HCT116 (cell line): ENCODE measurements around the gene PML. TPM values are rescaled to one million over a fixed set of nuclear protein-coding genes. Genes with fewer than 3 reads are reported as not detected.

Source experiments
- ATAC-seq: fragments of 200-7000 bp; cut with Tn5 transposase; 2 replicates; pipeline ENCODE4 v1.9.1; 2020; ENCODE audit warnings: mild to moderate bottlenecking, moderate library complexity
- BruUV-seq: library from RNA; stranded (reverse); fragments of 400-500 nt; replicated peaks from 2 replicates; lab custom pipeline; 2021; lab: Mats Ljungman, UMichigan
- CTCF ChIA-PET: fragments of 300-600 bp; sonication (Branson Sonifier 250); formaldehyde crosslinking; loops from one replicate; lab custom pipeline; 2021; ENCODE audit warnings: antibody characterized with exemption; lab: Charles Lee
- POLR2A ChIA-PET: fragments of 300-600, 350-600 bp; sonication (Branson Sonifier 250); formaldehyde crosslinking; loops from one replicate; lab custom pipeline; 2021; ENCODE audit warnings: antibody characterized with exemption; lab: Charles Lee
- RAD21 ChIA-PET, 2 experiments: fragments of 300-600 bp; sonication (Branson Sonifier 250); formaldehyde crosslinking; loops; one replicate each; lab custom pipeline; 2023; ENCODE audit warnings: low total read pairs in 2 of 2; ENCODE audit not compliant: uncharacterized antibody in 2 of 2, unreplicated experiment in 2 of 2, low non-redundant PET in 1 of 2; lab: Charles Lee
- DNase-seq: peaks from one replicate; pipeline ENCODE4 v3.0.0-alpha.2; 2010; ENCODE audit warnings: low read depth, low spot score
- H2AFZ ChIP-seq: fragments of 200-600 bp; shearing (Covaris generic), sonication (generic); 2 replicates; pipeline ENCODE4 v1.6.1; 2017; ENCODE audit warnings: low read depth, mixed run types, mixed read lengths, antibody characterized with exemption, low read length; ENCODE audit not compliant: poor library complexity, severe bottlenecking
- H3K27ac ChIP-seq: 2 replicates; pipeline ENCODE4 v1.5.1; 2012; ENCODE audit warnings: low read depth, low read length
- H3K27me3 ChIP-seq: fragments of 200-600 bp; sonication (generic); 2 replicates; pipeline ENCODE4 v1.6.1; 2016; ENCODE audit warnings: mixed run types, low read length, mixed read lengths; ENCODE audit not compliant: insufficient read depth
- H3K36me3 ChIP-seq, 2 experiments: fragments of 200-500 bp in 1 of 2; fragments of 200-600 bp in 1 of 2; sonication (Bioruptor generic) in 1 of 2; sonication (generic) in 1 of 2; 2 replicates each; pipeline versions ENCODE4 v1.5.1 to v1.6.1; 2014 to 2016; ENCODE audit warnings: low read length in 2 of 2, inconsistent platforms in 1 of 2, mixed read lengths in 1 of 2, mixed run types in 1 of 2; ENCODE audit not compliant: insufficient read depth in 2 of 2, control insufficient read depth in 1 of 2
- H3K4me1 ChIP-seq, 2 experiments: fragments of 200-600 bp in 1 of 2; sonication (generic) in 1 of 2; 2 replicates each; pipeline versions ENCODE4 v1.5.1 to v1.6.1; 2012 to 2017; ENCODE audit warnings: low read length in 2 of 2, inconsistent platforms in 1 of 2, mild to moderate bottlenecking in 1 of 2, mixed read lengths in 1 of 2, mixed run types in 1 of 2, moderate library complexity in 1 of 2; ENCODE audit not compliant: insufficient read depth in 2 of 2, control insufficient read depth in 1 of 2
- H3K4me2 ChIP-seq: fragments of 200-600 bp; sonication (generic); 2 replicates; pipeline ENCODE4 v1.6.1; 2017; ENCODE audit warnings: mixed run types, low read length, mixed read lengths
- H3K4me3 ChIP-seq, 2 experiments: fragments of 200-600 bp in 1 of 2; sonication (generic) in 1 of 2; replicated peaks in 1 of 2; 2 replicates each; pipeline ENCODE4 v1.5.1; 2011 to 2016; ENCODE audit warnings: low read length in 2 of 2, control low read depth in 1 of 2, low read depth in 1 of 2, mild to moderate bottlenecking in 1 of 2, mixed read lengths in 1 of 2, mixed run types in 1 of 2
- H3K79me2 ChIP-seq: fragments of 200-600 bp; sonication (generic); 2 replicates; pipeline ENCODE4 v1.6.1; 2017; ENCODE audit warnings: mild to moderate bottlenecking, mixed run types, low read length, moderate library complexity, mixed read lengths; ENCODE audit not compliant: insufficient read depth
- H3K9ac ChIP-seq: fragments of 200-600 bp; sonication (generic); 2 replicates; pipeline ENCODE4 v1.6.1; 2016; ENCODE audit warnings: low read length, mixed read lengths
- H3K9me2 ChIP-seq: fragments of 200-600 bp; sonication (generic), shearing (Covaris generic); 2 replicates; pipeline ENCODE4 v1.6.1; 2017; ENCODE audit warnings: mixed run types, mild to moderate bottlenecking, moderate library complexity; ENCODE audit not compliant: insufficient read depth
- H3K9me3 ChIP-seq, 2 experiments: fragments of 200-500 bp in 1 of 2; fragments of 200-600 bp in 1 of 2; sonication (Bioruptor generic) in 1 of 2; sonication (generic) in 1 of 2; 2 replicates each; pipeline ENCODE4 v1.6.1; 2014 to 2017; ENCODE audit warnings: low read length in 2 of 2, mixed read lengths in 2 of 2, inconsistent platforms in 1 of 2, low read depth in 1 of 2, mild to moderate bottlenecking in 1 of 2, mixed run types in 1 of 2, moderate library complexity in 1 of 2; ENCODE audit not compliant: control insufficient read depth in 1 of 2, insufficient read depth in 1 of 2
- H4K20me1 ChIP-seq: fragments of 200-600 bp; sonication (generic), shearing (Covaris generic); 2 replicates; pipeline ENCODE4 v1.6.1; 2017; ENCODE audit warnings: mixed run types, mild to moderate bottlenecking, moderate library complexity; ENCODE audit not compliant: insufficient read depth
- CBX3 ChIP-seq: IDR thresholded peaks from 2 replicates; pipeline ENCODE4 v1.6.1; 2012; ENCODE audit warnings: low read depth
- ELF1 ChIP-seq: IDR thresholded peaks from 2 replicates; pipeline ENCODE4 v1.6.1; 2012; ENCODE audit warnings: low read depth, borderline replicate concordance
- EZH2 ChIP-seq: fragments of 200-600 bp; sonication (generic); IDR thresholded peaks from 2 replicates; pipeline ENCODE4 v1.6.1; 2017; ENCODE audit warnings: antibody characterized with exemption, mixed run types
- EZH2phosphoT487 ChIP-seq: fragments of 200-600 bp; IDR thresholded peaks from 2 replicates; pipeline ENCODE4 v1.6.1; 2018; ENCODE audit warnings: antibody characterized with exemption, borderline replicate concordance
- FOSL1 ChIP-seq: IDR thresholded peaks from 2 replicates; pipeline ENCODE4 v1.6.1; 2012; ENCODE audit warnings: low read depth
- JUND ChIP-seq: IDR thresholded peaks from 2 replicates; pipeline ENCODE4 v1.6.1; 2012
- POLR2AphosphoS5 ChIP-seq: IDR thresholded peaks from 2 replicates; pipeline ENCODE4 v1.6.1; 2011; ENCODE audit warnings: mild to moderate bottlenecking, low read depth, low read length, moderate library complexity
- RAD21 ChIP-seq: IDR thresholded peaks from 2 replicates; pipeline ENCODE4 v1.6.1; 2012; ENCODE audit warnings: low read depth, mild to moderate bottlenecking
- TCF7L2 ChIP-seq: IDR thresholded peaks from 2 replicates; pipeline ENCODE4 v1.7.0; 2011; ENCODE audit warnings: borderline replicate concordance, inconsistent platforms; ENCODE audit not compliant: insufficient read depth, insufficient read length; ENCODE audit errors: extremely low read depth
- YY1 ChIP-seq: IDR thresholded peaks from 2 replicates; pipeline ENCODE4 v1.6.1; 2011; ENCODE audit warnings: low read length, low read depth, moderate library complexity, mild to moderate bottlenecking; ENCODE audit not compliant: insufficient replicate concordance; ENCODE audit errors: extremely low read depth
- ZFX ChIP-seq: fragments of 450-650 bp; IDR thresholded peaks from 2 replicates; pipeline ENCODE4 v1.6.1; 2017
- intact Hi-C: fragments of 100-400 bp; cut with micrococcal nuclease; formaldehyde crosslinking; loops from 2 replicates; pipeline ENCODE4 v1.10.0; 2022
- total RNA-seq: library from RNA; stranded (reverse); gene quantifications from one replicate; pipeline ENCODE4 v1.2.1, GENCODE V29; 2021; ENCODE audit not compliant: unreplicated experiment
- TF ChIP-seq, protein P1 (sequence below): IDR thresholded peaks from 2 replicates; pipeline ENCODE4 v1.6.1; 2012
- TF ChIP-seq, protein P2 (sequence below): IDR thresholded peaks from 2 replicates; pipeline ENCODE4 v1.6.1; 2012

Gene PML
- total RNA-seq, 1 experiment from 2014 or later, result 28.1 TPM

DNA sequence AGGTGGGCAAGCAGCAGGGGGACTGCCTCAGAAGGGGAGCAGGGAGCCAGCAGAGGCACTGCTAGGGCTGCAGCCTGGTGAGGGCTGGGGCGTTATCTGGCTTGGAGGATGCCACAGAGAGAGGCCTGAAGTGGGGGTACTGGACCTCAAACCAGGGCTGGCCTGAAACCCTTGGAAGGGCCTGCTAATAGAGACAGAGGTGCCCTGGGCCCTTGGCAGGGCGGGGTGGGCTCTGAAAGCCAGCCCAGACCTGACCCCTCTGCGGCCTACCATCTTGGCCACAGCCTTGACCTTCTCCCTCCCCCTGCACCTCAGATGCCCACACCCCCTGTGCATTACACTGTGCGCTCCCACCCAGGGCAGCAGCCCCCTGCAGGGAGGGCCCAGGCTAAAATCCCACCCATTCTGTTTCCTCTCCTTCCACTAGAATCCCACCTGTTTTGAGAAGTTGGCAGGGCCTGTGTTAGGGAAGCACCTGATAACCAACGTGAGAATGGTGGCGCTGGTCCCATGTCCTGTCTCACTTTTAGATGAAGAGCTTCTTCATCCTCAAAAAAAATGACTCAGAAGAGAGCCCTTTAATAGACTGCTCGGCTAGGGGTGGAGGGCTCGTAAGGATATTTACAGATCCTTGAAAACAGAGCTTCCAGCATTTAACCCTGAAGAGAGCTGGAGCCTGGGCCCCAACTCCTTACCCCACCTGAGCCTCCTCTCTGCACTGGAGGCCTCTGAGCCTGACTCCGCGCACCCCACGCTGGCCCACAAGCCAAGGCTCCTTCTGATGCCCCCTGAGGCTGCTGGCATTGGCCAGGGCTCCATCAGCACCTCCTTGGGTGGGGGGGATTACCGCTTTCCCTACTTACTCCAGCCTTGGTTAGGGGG is 38.4 kb upstream of the PML start:
- intact Hi-C loops, result no loop called here
- no peaks in the 10 kb centered on the region for H3K9me3 ChIP-seq
- POLR2A ChIA-PET, result interaction anchor here (1.0 kb wide), 1 partner anchor 27 kb away, joined by 5 read pairs; no protein-coding TSS in a partner anchor
- peaks cover 16 to 35% of the 10 kb centered on the region in 2 experiments for H3K4me1 ChIP-seq
- BruUV-seq, result TSS peak; percentile 95
- CTCF ChIA-PET, result interaction anchor here (0.8 to 2.2 kb wide), 5 partner anchors 9 to 38 kb away, joined by 3 to 13 read pairs (median 4); partner anchors contain the start of gene PML
- H3K4me2 ChIP-seq, result peak overlapping the region; percentile 82
- peak overlapping the region; percentile 31 to 47 for H3K4me3 ChIP-seq
- no peaks in the 10 kb centered on the region for H4K20me1 ChIP-seq
- no peak for TF ChIP-seq FOSL1
- TF ChIP-seq, protein P1, sequence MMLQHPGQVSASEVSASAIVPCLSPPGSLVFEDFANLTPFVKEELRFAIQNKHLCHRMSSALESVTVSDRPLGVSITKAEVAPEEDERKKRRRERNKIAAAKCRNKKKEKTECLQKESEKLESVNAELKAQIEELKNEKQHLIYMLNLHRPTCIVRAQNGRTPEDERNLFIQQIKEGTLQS, result no peak
- no peak for TF ChIP-seq JUND
- no peak for TF ChIP-seq CBX3
- no peak for TF ChIP-seq YY1
- TF ChIP-seq EZH2phosphoT487, result no peak
- TF ChIP-seq, protein P2, sequence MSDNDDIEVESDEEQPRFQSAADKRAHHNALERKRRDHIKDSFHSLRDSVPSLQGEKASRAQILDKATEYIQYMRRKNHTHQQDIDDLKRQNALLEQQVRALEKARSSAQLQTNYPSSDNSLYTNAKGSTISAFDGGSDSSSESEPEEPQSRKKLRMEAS, result no peak
- no peak for TF ChIP-seq RAD21
- no peak for TF ChIP-seq POLR2AphosphoS5
- TF ChIP-seq EZH2, result no peak
- TF ChIP-seq ELF1, result no peak
- no peak for TF ChIP-seq TCF7L2
- TF ChIP-seq ZFX, result no peak
- H3K9me2 ChIP-seq, result no peaks in the 10 kb centered on the region
- RAD21 ChIA-PET, result no interaction called here
- H3K27me3 ChIP-seq, result no peaks in the 10 kb centered on the region
- H3K9ac ChIP-seq, result 0 out of 2 replicates have a peak overlapping the region, but pooled peaks have one; percentile 26
- DNase-seq (no peak), ATAC-seq (peak; percentile 33)
- H3K36me3 ChIP-seq, result no peaks in the 10 kb centered on the region
- peak overlapping the region; percentile 2; the same call in 1 of the 2 replicates for H3K27ac ChIP-seq
- H3K79me2 ChIP-seq, result no peaks in the 10 kb centered on the region
- H2AFZ ChIP-seq, result peak overlapping the region; percentile 84
